ENCODE measurements around the gene KAZN.
"Not testable (repeated sequence)": the region's sequence is repeated elsewhere in the genome, so short reads cannot be mapped to it uniquely, and the experiment has no call there.

The KAZN gene

DNA sequence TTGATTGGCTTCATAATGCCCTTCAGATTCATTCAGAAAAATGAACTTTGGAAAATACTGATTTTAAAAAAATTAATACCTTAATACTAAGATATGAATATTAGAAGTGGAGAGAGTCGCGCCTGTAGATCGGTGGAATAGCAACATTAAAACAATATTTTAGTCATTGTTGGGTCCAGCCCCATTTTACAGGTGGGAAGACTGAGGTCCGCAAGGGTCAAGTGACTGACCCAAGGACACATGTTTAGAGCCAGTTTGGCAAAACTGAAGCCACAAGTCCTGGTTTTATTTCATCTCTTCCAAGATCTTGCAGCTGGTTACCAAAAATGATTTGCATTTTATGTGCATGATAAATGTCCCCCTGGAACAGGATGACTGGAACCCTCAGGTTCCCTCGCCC lies 441.4 kb downstream of the KAZN start:
- Histone ChIP-seq H2AFZ (ENCODE audit: low read length) (no peak overlapping the region), H3F3A (ENCODE audit: low read depth) (no peaks in the 10 kb centered on the region), H4K20me1 (ENCODE audit: insufficient read depth, low read length, poor library complexity, severe bottlenecking) (no peaks in the 10 kb centered on the region)

GRCh38 chr1:15040685-15041084 lies 442.2 kb downstream of the KAZN start:
- not testable (repeated sequence) for H3K79me2 ChIP-seq (ENCODE audit: insufficient read depth, low read length); H3F3A ChIP-seq (ENCODE audit: low read depth); H4K20me1 ChIP-seq (ENCODE audit: insufficient read depth, low read length, poor library complexity, severe bottlenecking); H2AFZ ChIP-seq (ENCODE audit: low read length); H3K27me3 ChIP-seq (ENCODE audit: insufficient read depth, low read length, poor library complexity, severe bottlenecking); H3K9me2 ChIP-seq (replicated peaks; ENCODE audit: low read depth, low read length); H3K36me3 ChIP-seq (ENCODE audit: insufficient read depth, low read length); H3K4me1 ChIP-seq (ENCODE audit: insufficient read depth, low read length, poor library complexity, severe bottlenecking); H3K4me3 ChIP-seq (ENCODE audit: low read length, poor library complexity, severe bottlenecking); H3K4me2 ChIP-seq (ENCODE audit: low read depth, low read length, poor library complexity, severe bottlenecking); H3K9me3 ChIP-seq (ENCODE audit: insufficient read depth, low read depth, low read length); H3K9ac ChIP-seq (ENCODE audit: low read depth, low read length, poor library complexity, severe bottlenecking)

More for the DNA sequence above, 441.4 kb downstream of the KAZN start:
- H3K9ac ChIP-seq (ENCODE audit: low read depth, low read length, poor library complexity, severe bottlenecking): no peak overlapping the region
- H3K36me3 ChIP-seq (ENCODE audit: insufficient read depth, low read length): no peaks in the 10 kb centered on the region
- H3K4me1 ChIP-seq (ENCODE audit: insufficient read depth, low read length, poor library complexity, severe bottlenecking): no peaks in the 10 kb centered on the region
- H3K4me2 ChIP-seq (ENCODE audit: low read depth, low read length, poor library complexity, severe bottlenecking): no peak overlapping the region
- no peaks in the 10 kb centered on the region for H3K27me3 ChIP-seq (ENCODE audit: insufficient read depth, low read length, poor library complexity, severe bottlenecking)
- no peaks in the 10 kb centered on the region for H3K79me2 ChIP-seq (ENCODE audit: insufficient read depth, low read length)
- no peaks in the 10 kb centered on the region for H3K9me3 ChIP-seq (ENCODE audit: insufficient read depth, low read depth, low read length)
- H3K4me3 ChIP-seq (ENCODE audit: low read length, poor library complexity, severe bottlenecking): no peak overlapping the region
- no peaks in the 10 kb centered on the region for H3K9me2 ChIP-seq (replicated peaks; ENCODE audit: low read depth, low read length)
- TF ChIP-seq CTCF (conservative IDR thresholded peaks at IDR 0.05; ENCODE audit: low read length) (no peak), EZH2phosphoT487 (IDR thresholded peaks at IDR 0.05; ENCODE audit: borderline replicate concordance) (no peak)

DNA sequence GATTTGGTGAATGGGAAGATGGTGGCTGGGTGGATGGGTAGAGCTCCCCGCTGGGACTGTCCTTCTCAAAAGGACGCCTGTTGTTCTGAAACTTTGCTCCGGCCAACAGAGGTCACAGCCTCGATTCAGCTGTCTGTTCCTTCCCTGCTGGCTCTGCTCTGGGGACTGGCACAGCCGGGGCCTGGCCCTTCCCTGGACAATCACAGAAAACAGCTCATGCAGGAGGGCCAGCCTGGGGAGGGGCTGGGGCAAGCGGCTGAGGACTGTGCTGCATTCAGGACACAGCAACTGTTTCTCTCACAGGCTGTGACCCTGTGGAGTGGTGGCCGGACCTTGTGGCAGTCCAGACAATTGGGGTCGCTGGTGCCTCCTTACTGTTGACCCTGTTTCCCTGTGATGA lies 444.4 kb downstream of the KAZN start:
- Histone ChIP-seq H3K4me3 (ENCODE audit: low read length, poor library complexity, severe bottlenecking) (no peak overlapping the region), H3K9me2 (replicated peaks; ENCODE audit: low read depth, low read length) (no peaks in the 10 kb centered on the region), H3K4me1 (ENCODE audit: insufficient read depth, low read length, poor library complexity, severe bottlenecking) (no peaks in the 10 kb centered on the region), H2AFZ (ENCODE audit: low read length) (no peak overlapping the region), H3K79me2 (ENCODE audit: insufficient read depth, low read length) (no peaks in the 10 kb centered on the region), H3K9ac (ENCODE audit: low read depth, low read length, poor library complexity, severe bottlenecking) (no peak overlapping the region), H3K9me3 (ENCODE audit: insufficient read depth, low read depth, low read length) (no peaks in the 10 kb centered on the region), H3K4me2 (ENCODE audit: low read depth, low read length, poor library complexity, severe bottlenecking) (no peak overlapping the region), H4K20me1 (ENCODE audit: insufficient read depth, low read length, poor library complexity, severe bottlenecking) (no peaks in the 10 kb centered on the region), H3K27me3 (ENCODE audit: insufficient read depth, low read length, poor library complexity, severe bottlenecking) (no peaks in the 10 kb centered on the region), H3F3A (ENCODE audit: low read depth) (no peaks in the 10 kb centered on the region), H3K36me3 (ENCODE audit: insufficient read depth, low read length) (no peaks in the 10 kb centered on the region)
- TF ChIP-seq EZH2phosphoT487 (IDR thresholded peaks at IDR 0.05; ENCODE audit: borderline replicate concordance) (no peak), CTCF (conservative IDR thresholded peaks at IDR 0.05; ENCODE audit: low read length) (no peak)

- TF ChIP-seq EZH2phosphoT487 (IDR thresholded peaks at IDR 0.05; ENCODE audit: borderline replicate concordance): no peak
- no peak for TF ChIP-seq CTCF (conservative IDR thresholded peaks at IDR 0.05; ENCODE audit: low read length)
- Histone ChIP-seq H3K27me3 (ENCODE audit: insufficient read depth, low read length, poor library complexity, severe bottlenecking) (no peaks in the 10 kb centered on the region), H3K9me3 (ENCODE audit: insufficient read depth, low read depth, low read length) (no peaks in the 10 kb centered on the region), H3K9ac (ENCODE audit: low read depth, low read length, poor library complexity, severe bottlenecking) (no peak overlapping the region), H2AFZ (ENCODE audit: low read length) (no peak overlapping the region), H3K36me3 (ENCODE audit: insufficient read depth, low read length) (no peaks in the 10 kb centered on the region), H3F3A (ENCODE audit: low read depth) (no peaks in the 10 kb centered on the region), H3K9me2 (replicated peaks; ENCODE audit: low read depth, low read length) (no peaks in the 10 kb centered on the region), H3K4me3 (ENCODE audit: low read length, poor library complexity, severe bottlenecking) (no peak overlapping the region), H3K4me2 (ENCODE audit: low read depth, low read length, poor library complexity, severe bottlenecking) (no peak overlapping the region), H3K79me2 (ENCODE audit: insufficient read depth, low read length) (no peaks in the 10 kb centered on the region), H4K20me1 (ENCODE audit: insufficient read depth, low read length, poor library complexity, severe bottlenecking) (no peaks in the 10 kb centered on the region), H3K4me1 (ENCODE audit: insufficient read depth, low read length, poor library complexity, severe bottlenecking) (no peaks in the 10 kb centered on the region)
Observed at GRCh38 chr1:15043934-15044333, 445.4 kb downstream of the KAZN start.
